Measurements from ENCODE around the gene TCTN3. TPM values are rescaled to one million over a fixed set of nuclear protein-coding genes. Genes with fewer than 3 reads are reported as not detected.

The TCTN3 gene
- total RNA-seq, 6 experiments from 2014 or later, result 15.5 to 24.3 (median 19.1) TPM

DNA sequence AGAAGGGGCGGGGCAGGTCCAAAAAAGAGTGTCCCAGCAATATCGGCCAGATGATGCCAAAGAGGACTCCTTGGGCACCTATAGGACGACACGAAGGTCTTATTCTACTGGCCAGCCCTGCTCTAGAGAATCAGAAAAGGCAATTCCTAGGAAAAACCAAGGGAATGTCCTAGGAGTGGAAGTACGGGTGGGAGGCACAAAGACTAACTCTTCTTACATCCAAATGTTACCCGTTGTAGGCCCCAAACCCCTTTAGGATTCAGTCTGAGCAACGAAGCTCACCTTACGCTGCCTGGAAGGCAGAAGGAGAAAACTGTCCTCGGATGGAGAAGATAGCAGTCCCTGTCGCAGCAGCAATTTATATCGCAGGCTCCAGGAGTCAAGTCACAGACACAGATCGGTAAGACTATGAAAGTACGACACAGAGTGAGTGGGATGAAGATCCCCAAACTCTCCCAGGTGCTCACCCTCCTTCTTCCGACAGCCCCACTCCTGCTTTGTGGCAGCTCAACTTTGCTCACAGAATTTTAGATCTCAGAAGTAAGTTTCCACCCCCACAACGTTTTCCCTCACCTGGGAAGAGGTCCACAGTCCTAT is 558 bp downstream of the TCTN3 start:
- Histone ChIP-seq H3K9me3 (no peaks in the 10 kb centered on the region), H3K4me1 (peaks cover 0 to 7% (median 2%) of the 10 kb centered on the region in 4 donors), H3K4me3 (peak overlapping the region; percentile 64 to 92 (median 80)), H3K27me3 (no peaks in the 10 kb centered on the region), H3K27ac (peak overlapping the region; percentile 20 to 73 (median 70)), H3K36me3 (peaks cover 0 to 10% (median 0%) of the 10 kb centered on the region in 4 donors)
- no peak for ATAC-seq
- TF ChIP-seq POLR2A (IDR thresholded peaks at IDR 0.05), result no peak
- TF ChIP-seq, protein P1, sequence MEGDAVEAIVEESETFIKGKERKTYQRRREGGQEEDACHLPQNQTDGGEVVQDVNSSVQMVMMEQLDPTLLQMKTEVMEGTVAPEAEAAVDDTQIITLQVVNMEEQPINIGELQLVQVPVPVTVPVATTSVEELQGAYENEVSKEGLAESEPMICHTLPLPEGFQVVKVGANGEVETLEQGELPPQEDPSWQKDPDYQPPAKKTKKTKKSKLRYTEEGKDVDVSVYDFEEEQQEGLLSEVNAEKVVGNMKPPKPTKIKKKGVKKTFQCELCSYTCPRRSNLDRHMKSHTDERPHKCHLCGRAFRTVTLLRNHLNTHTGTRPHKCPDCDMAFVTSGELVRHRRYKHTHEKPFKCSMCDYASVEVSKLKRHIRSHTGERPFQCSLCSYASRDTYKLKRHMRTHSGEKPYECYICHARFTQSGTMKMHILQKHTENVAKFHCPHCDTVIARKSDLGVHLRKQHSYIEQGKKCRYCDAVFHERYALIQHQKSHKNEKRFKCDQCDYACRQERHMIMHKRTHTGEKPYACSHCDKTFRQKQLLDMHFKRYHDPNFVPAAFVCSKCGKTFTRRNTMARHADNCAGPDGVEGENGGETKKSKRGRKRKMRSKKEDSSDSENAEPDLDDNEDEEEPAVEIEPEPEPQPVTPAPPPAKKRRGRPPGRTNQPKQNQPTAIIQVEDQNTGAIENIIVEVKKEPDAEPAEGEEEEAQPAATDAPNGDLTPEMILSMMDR (IDR thresholded peaks at IDR 0.05), result no peak
- WGBS (ENCODE audit: insufficient coverage, low coverage, low lambda C conversion rate, missing lambda C conversion rate), result 10% methylated on average over 13 of the region's 15 CpGs
- DNase-seq, result no peak
- intact Hi-C loops (cut with DNase I), result loop anchor here (10.0 kb wide), 1 partner anchor 152 kb away; no protein-coding TSS in a partner anchor

DNA sequence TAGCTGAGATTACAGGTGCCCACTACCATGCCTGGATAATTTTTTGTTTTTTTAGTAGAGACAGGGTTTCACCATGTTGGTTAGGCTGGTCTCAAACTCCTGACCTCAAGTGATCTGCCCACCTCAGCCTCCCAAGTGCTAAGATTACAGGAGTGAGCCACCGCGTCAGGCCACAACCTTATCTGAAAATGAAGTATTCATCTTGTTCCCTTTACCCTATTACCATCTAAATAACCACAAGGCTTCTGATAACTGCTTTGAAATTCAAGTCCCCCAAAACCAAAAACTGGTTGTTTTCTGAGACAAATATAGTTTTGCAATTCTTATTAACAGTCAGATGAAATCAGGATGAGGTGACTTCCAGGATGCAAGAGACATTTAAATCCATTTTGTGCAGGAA is 2.4 kb downstream of the TCTN3 start:
- Histone ChIP-seq H3K9me3 (no peaks in the 10 kb centered on the region), H3K27me3 (no peaks in the 10 kb centered on the region), H3K4me3 (no peak overlapping the region), H3K4me1 (peaks cover 0 to 7% (median 2%) of the 10 kb centered on the region in 4 donors), H3K27ac (no peak overlapping the region), H3K36me3 (peaks cover 0 to 22% (median 4%) of the 10 kb centered on the region in 4 donors)
- TF ChIP-seq, protein P1 (IDR thresholded peaks at IDR 0.05), result no peak
- no peak for TF ChIP-seq POLR2A (IDR thresholded peaks at IDR 0.05)
- WGBS (ENCODE audit: insufficient coverage, low coverage, low lambda C conversion rate, missing lambda C conversion rate), result 100% methylated on average over 2 of the region's 2 CpGs
- ATAC-seq, result no peak
- intact Hi-C loops (cut with DNase I), result loop anchor here (10.0 kb wide), 1 partner anchor 154 kb away; no protein-coding TSS in a partner anchor
- DNase-seq, result no peak

DNA sequence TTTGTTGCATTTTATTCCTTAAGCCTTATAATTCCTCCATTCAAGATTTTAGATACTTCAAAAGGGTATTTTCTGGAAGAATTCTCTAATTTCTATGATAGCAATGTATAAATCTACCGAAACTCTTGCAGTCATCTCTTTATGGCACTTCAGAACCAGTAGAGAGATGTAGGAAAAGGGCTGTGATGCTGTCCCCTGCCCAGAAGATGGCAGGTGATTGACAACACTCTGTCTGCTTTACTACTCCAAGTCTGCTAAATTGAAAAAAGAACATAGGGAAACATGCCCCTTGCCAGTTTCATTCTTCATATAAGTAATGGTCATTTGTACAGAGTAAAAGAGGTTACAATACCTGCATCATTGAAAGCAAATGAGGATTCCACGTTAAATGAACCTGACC is 5.1 kb downstream of the TCTN3 start:
- intact Hi-C loops (cut with DNase I), result no loop called here
- Histone ChIP-seq H3K9me3 (no peaks in the 10 kb centered on the region), H3K4me3 (no peak overlapping the region), H3K36me3 (peaks cover 4 to 44% (median 7%) of the 10 kb centered on the region in 4 donors), H3K4me1 (peaks cover 0 to 7% (median 2%) of the 10 kb centered on the region in 4 donors), H3K27me3 (no peaks in the 10 kb centered on the region), H3K27ac (no peak overlapping the region)
- TF ChIP-seq, protein P1 (IDR thresholded peaks at IDR 0.05), result no peak
- TF ChIP-seq POLR2A (IDR thresholded peaks at IDR 0.05), result no peak
- WGBS (ENCODE audit: insufficient coverage, low coverage, low lambda C conversion rate, missing lambda C conversion rate), result 59% methylated on average over 2 of the region's 2 CpGs
- DNase-seq, result no peak
- no peak for ATAC-seq

DNA sequence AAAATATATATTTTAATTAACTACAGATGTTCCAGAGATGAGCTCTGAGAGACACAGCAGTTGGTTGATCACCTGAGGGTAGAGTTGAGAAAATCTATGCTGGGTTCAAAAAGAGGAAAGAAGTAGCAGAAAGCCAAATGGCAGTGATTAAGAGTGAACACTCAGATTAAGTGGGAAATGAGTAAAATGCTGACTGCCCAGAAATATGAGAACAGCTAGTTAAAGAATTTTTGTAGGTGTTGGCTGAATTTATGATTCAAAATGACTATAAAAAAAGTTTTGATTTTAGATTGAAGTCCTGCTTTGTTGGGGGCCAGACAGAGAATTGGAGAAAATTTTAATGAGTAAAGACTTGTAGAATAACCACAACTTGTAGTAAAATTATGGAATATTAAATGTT is 9.8 kb downstream of the TCTN3 start:
- Histone ChIP-seq H3K36me3 (peaks cover 4 to 72% (median 10%) of the 10 kb centered on the region in 4 donors), H3K27me3 (no peaks in the 10 kb centered on the region), H3K27ac (no peak overlapping the region), H3K4me3 (no peak overlapping the region), H3K9me3 (no peaks in the 10 kb centered on the region), H3K4me1 (no peaks in the 10 kb centered on the region)
- intact Hi-C loops (cut with DNase I), result no loop called here
- ATAC-seq (no peak), DNase-seq (no peak)
- TF ChIP-seq, protein P1 (IDR thresholded peaks at IDR 0.05), result no peak
- no peak for TF ChIP-seq POLR2A (IDR thresholded peaks at IDR 0.05)
